ENCODE results near the gene FGG. TPM values are rescaled to one million over a fixed set of nuclear protein-coding genes. Genes with fewer than 3 reads are reported as not detected.

Gene FGG
- total RNA-seq, 1 experiment from 2014 or later = not detected

- H3K79me1 ChIP-seq (ENCODE audit: insufficient read depth, low read depth, low read length, poor library complexity, severe bottlenecking) = no peaks in the 10 kb centered on the region
- H3K4me1 ChIP-seq (ENCODE audit: insufficient read depth, low read length) = no peaks in the 10 kb centered on the region
- no peaks in the 10 kb centered on the region for H3K4me1 Mint-ChIP-seq
- H3K27ac Mint-ChIP-seq = no peak overlapping the region
- no peak overlapping the region for H3K9ac ChIP-seq (ENCODE audit: extremely low read depth, insufficient read length, low read length)
- H3K27me3 ChIP-seq (ENCODE audit: insufficient read depth, low read length) = no peaks in the 10 kb centered on the region
- no peaks in the 10 kb centered on the region for H3K23me2 ChIP-seq (ENCODE audit: insufficient read length, low read depth, low read length, poor library complexity, severe bottlenecking)
- no peaks in the 10 kb centered on the region for H3K9me3 Mint-ChIP-seq
- no peak overlapping the region for H3K4ac ChIP-seq (ENCODE audit: low read depth, low read length)
- H3K23ac ChIP-seq (ENCODE audit: insufficient read length, low read depth, low read length) = no peak overlapping the region
- no peak overlapping the region for H2BK12ac ChIP-seq (ENCODE audit: insufficient read length, low read depth, low read length)
- no peak overlapping the region for H4K5ac ChIP-seq (ENCODE audit: insufficient read length, low read depth, low read length)
- no peaks in the 10 kb centered on the region for H3K27me3 Mint-ChIP-seq (ENCODE audit: low read depth)
- H3K4me3 Mint-ChIP-seq = no peak overlapping the region
- H2BK5ac ChIP-seq (ENCODE audit: insufficient read length, low read length) = no peak overlapping the region
- no peaks in the 10 kb centered on the region for H3K9me3 ChIP-seq (ENCODE audit: control insufficient read depth, low read depth, low read length)
- H4K8ac ChIP-seq (replicated peaks; ENCODE audit: insufficient read length, low read depth, low read length) = no peak overlapping the region
- no peak overlapping the region for H2BK20ac ChIP-seq (ENCODE audit: low read depth, low read length, poor library complexity, severe bottlenecking)
- H4K20me1 ChIP-seq (ENCODE audit: control insufficient read depth, insufficient read depth, insufficient read length) = no peaks in the 10 kb centered on the region
- no peak overlapping the region for H2AFZ ChIP-seq (ENCODE audit: low read length)
- no peak overlapping the region for H3T11ph ChIP-seq (ENCODE audit: low read length)
- no peaks in the 10 kb centered on the region for H3K36me3 Mint-ChIP-seq (ENCODE audit: insufficient read depth in 1 of 3, low read depth in 3 of 3)
- TF ChIP-seq CTCF (conservative IDR thresholded peaks at IDR 0.05) = no peak
- H2BK120ac ChIP-seq (ENCODE audit: low read depth, low read length, poor library complexity, severe bottlenecking) = no peak overlapping the region
- no peak overlapping the region for H3K18ac ChIP-seq (ENCODE audit: insufficient read length, low read depth, low read length)
- no peak overlapping the region for H3K4me2 ChIP-seq (ENCODE audit: insufficient read depth, insufficient read length, low read length)
- no peak for DNase-seq
- no peak overlapping the region for H2BK15ac ChIP-seq (ENCODE audit: low read depth, low read length)
- no peak overlapping the region for H3K14ac ChIP-seq (ENCODE audit: insufficient read depth, low read length)
- no peak overlapping the region for H3K27ac ChIP-seq (ENCODE audit: insufficient read length, low read depth, low read length)
- no peak overlapping the region for H2AK5ac ChIP-seq (ENCODE audit: insufficient read length, low read length)
- H4K91ac ChIP-seq (ENCODE audit: insufficient read length, low read depth, low read length) = no peak overlapping the region
- no peaks in the 10 kb centered on the region for H3K79me2 ChIP-seq (ENCODE audit: insufficient read depth, low read length)
- H3K56ac ChIP-seq (ENCODE audit: insufficient read length, low read depth, low read length) = no peak overlapping the region
Measured at GRCh38 chr4:154579927-154580326, 32.5 kb downstream of the FGG start.

Data from H9 (cell line).